Endothelial cell of umbilical vein (primary cell): ENCODE measurements around the gene RETREG2. TPM values are rescaled to one million over a fixed set of nuclear protein-coding genes. Genes with fewer than 3 reads are reported as not detected.

Experiments used
- BruUV-seq: library from RNA; stranded (reverse); fragments of 400-500 nt; replicated peaks from 2 replicates; lab custom pipeline; 2021; lab: Mats Ljungman, UMichigan
- CTCF ChIA-PET: fragments of 300-600, 350-600 bp; sonication (Branson Sonifier 250); formaldehyde crosslinking; loops from one replicate; lab custom pipeline; 2021; ENCODE audit warnings: antibody characterized with exemption, inconsistent platforms; lab: Charles Lee
- POLR2A ChIA-PET: fragments of 300-600, 350-600 bp; sonication (Branson Sonifier 250); formaldehyde crosslinking; loops from one replicate; lab custom pipeline; 2021; ENCODE audit warnings: antibody characterized with exemption, inconsistent platforms; lab: Charles Lee
- DNase-seq: peaks from one replicate; pipeline ENCODE4 v3.0.0-alpha.2; 2011; ENCODE audit warnings: low read depth, low spot score
- FAIRE-seq: peaks from 2 replicates; lab custom pipeline; 2011; peaks lifted over from hg19 to GRCh38; lab: Jason Lieb, UNC
- H2AFZ ChIP-seq: 2 replicates; pipeline ENCODE4 v1.6.0; 2012; ENCODE audit warnings: low read depth, low read length, control low read depth, inconsistent platforms
- H3K27ac ChIP-seq: 2 replicates; pipeline ENCODE4 v1.5.1; 2011; ENCODE audit warnings: low read depth, mild to moderate bottlenecking, control low read depth, low read length, moderate library complexity; ENCODE audit not compliant: insufficient read depth
- H3K27me3 ChIP-seq, 2 experiments: 2 replicates each; pipeline versions ENCODE4 v1.6.0 to v1.6.1; 2011; ENCODE audit warnings: low read length in 2 of 2, mixed read lengths in 1 of 2; ENCODE audit not compliant: control insufficient read depth in 2 of 2, insufficient read depth in 2 of 2
- H3K36me3 ChIP-seq, 2 experiments: 2 replicates in 1 of 2; 3 replicates in 1 of 2; pipeline ENCODE4 v1.5.1; 2011; ENCODE audit warnings: low read length in 2 of 2, mild to moderate bottlenecking in 1 of 2, moderate library complexity in 1 of 2; ENCODE audit not compliant: control insufficient read depth in 2 of 2, insufficient read depth in 2 of 2; ENCODE audit errors: extremely low read depth in 1 of 2
- H3K4me1 ChIP-seq: 3 replicates; pipeline ENCODE4 v1.5.1; 2011; ENCODE audit warnings: mild to moderate bottlenecking, low read length; ENCODE audit not compliant: control insufficient read depth, insufficient read depth; ENCODE audit errors: extremely low read depth
- H3K4me2 ChIP-seq: 2 replicates; pipeline ENCODE4 v1.6.1; 2011; ENCODE audit warnings: low read length, control low read depth, mixed read lengths; ENCODE audit not compliant: insufficient read depth
- H3K4me3 ChIP-seq, 3 experiments: fragments of 200-600 bp in 1 of 3; sonication (generic), shearing (Covaris generic) in 1 of 3; replicated peaks in 1 of 3; 2 replicates each; pipeline ENCODE4 v1.5.1; 2011 to 2016; ENCODE audit warnings: control low read depth in 3 of 3, low read length in 3 of 3, mild to moderate bottlenecking in 2 of 3, inconsistent platforms in 1 of 3, low read depth in 1 of 3, moderate library complexity in 1 of 3; ENCODE audit not compliant: insufficient read depth in 1 of 3
- H3K79me2 ChIP-seq: 2 replicates; pipeline ENCODE4 v1.6.0; 2012; ENCODE audit warnings: low read length, inconsistent platforms; ENCODE audit not compliant: control insufficient read depth, insufficient read depth
- H3K9ac ChIP-seq: replicated peaks from 2 replicates; pipeline ENCODE3; 2011; ENCODE audit warnings: low read length, control low read depth; ENCODE audit not compliant: insufficient read depth; ENCODE audit errors: extremely low read depth
- H3K9me1 ChIP-seq: replicated peaks from 3 replicates; pipeline ENCODE4 v1.6.0; 2011; ENCODE audit warnings: mild to moderate bottlenecking, low read length; ENCODE audit not compliant: control insufficient read depth, insufficient read depth; ENCODE audit errors: extremely low read depth
- H3K9me3 ChIP-seq: replicated peaks from 2 replicates; pipeline ENCODE4 v1.5.1; 2012; ENCODE audit warnings: low read length, inconsistent platforms; ENCODE audit not compliant: control insufficient read depth, insufficient read depth
- H4K20me1 ChIP-seq: replicated peaks from 2 replicates; pipeline ENCODE3; 2011; ENCODE audit warnings: mild to moderate bottlenecking, low read length; ENCODE audit not compliant: control insufficient read depth, insufficient read depth; ENCODE audit errors: extremely low read depth
- EZH2 ChIP-seq: IDR thresholded peaks from 2 replicates; pipeline ENCODE4 v1.6.1; 2012; ENCODE audit warnings: borderline replicate concordance, low read depth, mild to moderate bottlenecking, moderate library complexity, low read length, inconsistent platforms; ENCODE audit not compliant: severe bottlenecking
- FOS ChIP-seq: IDR thresholded peaks from 2 replicates; pipeline ENCODE4 v1.6.1; 2011; ENCODE audit warnings: mild to moderate bottlenecking, low read length, moderate library complexity, borderline replicate concordance; ENCODE audit not compliant: insufficient read depth
- GATA2 ChIP-seq: IDR thresholded peaks from 2 replicates; pipeline ENCODE4 v1.7.0; 2011; ENCODE audit warnings: low read depth, mild to moderate bottlenecking, moderate library complexity, mixed read lengths, low read length; ENCODE audit not compliant: insufficient read length, insufficient read depth
- JUN ChIP-seq: IDR thresholded peaks from 2 replicates; pipeline ENCODE4 v1.6.1; 2011; ENCODE audit warnings: borderline replicate concordance, low read depth; ENCODE audit not compliant: insufficient read length, insufficient read depth
- MYC ChIP-seq: IDR thresholded peaks from one replicate; pipeline ENCODE4 v1.6.1; 2011; ENCODE audit warnings: mild to moderate bottlenecking, low read depth, low read length
- POLR2A ChIP-seq: IDR thresholded peaks from 2 replicates; pipeline ENCODE4 v1.6.1; 2012; ENCODE audit warnings: low read depth, mild to moderate bottlenecking, control low read depth, low read length
- POLR2AphosphoS5 ChIP-seq: IDR thresholded peaks from 2 replicates; pipeline ENCODE4 v1.6.1; 2012; ENCODE audit warnings: low read depth, mild to moderate bottlenecking, control low read depth, low read length, moderate library complexity; ENCODE audit not compliant: insufficient read depth
- dilution Hi-C: fragments of 300-500 bp; cut with MboI; formaldehyde crosslinking; loops from one replicate; pipeline ENCODE4 v1.15.0; 2019; ENCODE audit warnings: low sequenced_read_pairs; ENCODE audit not compliant: extremely low pct_ligation_motif_present
- intact Hi-C: fragments of 100-400 bp; cut with micrococcal nuclease; formaldehyde crosslinking; loops from one replicate; pipeline ENCODE4 v1.10.0; 2022
- polyA plus RNA-seq, 4 experiments: library from polyadenylated mRNA; depleted of rRNA in 3 of 4; stranded (reverse) in 3 of 4; unstranded in 1 of 4; fragments of >200 nt; gene quantifications; 2 replicates each; pipeline versions ENCODE4 v1.2.1 to v1.2.3, GENCODE V29; 2011 to 2012; ENCODE audit warnings: missing spikeins in 1 of 4
- total RNA-seq: library from RNA; stranded (reverse); gene quantifications from 2 replicates; pipeline ENCODE4 v1.2.3, GENCODE V29; 2021
- TF ChIP-seq, protein P1 (sequence below): IDR thresholded peaks from 2 replicates; pipeline ENCODE4 v1.6.1; 2011; ENCODE audit not compliant: insufficient read depth, insufficient read length
- TF ChIP-seq, protein P2 (sequence below), 2 donors: IDR thresholded peaks; 1 replicate in 1 of 2; 2 replicates in 1 of 2; pipeline ENCODE4 v1.5.1; 2011; ENCODE audit warnings: low read length in 2 of 2, mild to moderate bottlenecking in 2 of 2, moderate library complexity in 2 of 2, control low read depth in 1 of 2, inconsistent platforms in 1 of 2, low read depth in 1 of 2; ENCODE audit not compliant: insufficient read depth in 1 of 2; ENCODE audit errors: extremely low read depth in 1 of 2

RETREG2 gene
- total and polyA plus RNA-seq, 2 donors (not counting 3 experiments of a cell fraction or from before 2014, with no cell fraction given): 59.5 to 76.1 TPM

DNA sequence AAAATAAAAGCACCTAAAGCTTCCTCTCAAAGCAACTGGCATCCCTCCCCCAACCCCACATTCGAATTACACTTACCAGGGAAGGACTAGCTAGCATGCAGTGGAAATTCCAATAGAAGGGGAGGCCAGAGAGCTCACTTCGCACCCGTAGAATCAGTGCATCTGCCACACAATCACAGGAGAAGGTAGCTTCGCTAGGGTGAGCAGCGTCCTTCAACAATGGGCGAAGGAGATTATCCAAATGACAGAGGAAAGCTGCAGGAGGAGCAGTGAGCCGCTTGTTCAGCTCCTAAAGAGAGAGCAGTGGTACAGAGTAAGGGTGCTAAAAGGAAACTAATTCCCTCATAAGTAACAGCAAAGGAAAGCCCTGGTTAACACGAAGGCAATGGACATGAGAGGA is 20.7 kb upstream of the RETREG2 start:
- no peaks in the 10 kb centered on the region for H3K9me3 ChIP-seq
- FAIRE-seq (no peak), DNase-seq (no peak)
- H3K27ac ChIP-seq: no peak overlapping the region
- no TSS peak for BruUV-seq
- TF ChIP-seq, protein P1, sequence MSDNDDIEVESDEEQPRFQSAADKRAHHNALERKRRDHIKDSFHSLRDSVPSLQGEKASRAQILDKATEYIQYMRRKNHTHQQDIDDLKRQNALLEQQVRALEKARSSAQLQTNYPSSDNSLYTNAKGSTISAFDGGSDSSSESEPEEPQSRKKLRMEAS: no peak
- TF ChIP-seq, protein P2, sequence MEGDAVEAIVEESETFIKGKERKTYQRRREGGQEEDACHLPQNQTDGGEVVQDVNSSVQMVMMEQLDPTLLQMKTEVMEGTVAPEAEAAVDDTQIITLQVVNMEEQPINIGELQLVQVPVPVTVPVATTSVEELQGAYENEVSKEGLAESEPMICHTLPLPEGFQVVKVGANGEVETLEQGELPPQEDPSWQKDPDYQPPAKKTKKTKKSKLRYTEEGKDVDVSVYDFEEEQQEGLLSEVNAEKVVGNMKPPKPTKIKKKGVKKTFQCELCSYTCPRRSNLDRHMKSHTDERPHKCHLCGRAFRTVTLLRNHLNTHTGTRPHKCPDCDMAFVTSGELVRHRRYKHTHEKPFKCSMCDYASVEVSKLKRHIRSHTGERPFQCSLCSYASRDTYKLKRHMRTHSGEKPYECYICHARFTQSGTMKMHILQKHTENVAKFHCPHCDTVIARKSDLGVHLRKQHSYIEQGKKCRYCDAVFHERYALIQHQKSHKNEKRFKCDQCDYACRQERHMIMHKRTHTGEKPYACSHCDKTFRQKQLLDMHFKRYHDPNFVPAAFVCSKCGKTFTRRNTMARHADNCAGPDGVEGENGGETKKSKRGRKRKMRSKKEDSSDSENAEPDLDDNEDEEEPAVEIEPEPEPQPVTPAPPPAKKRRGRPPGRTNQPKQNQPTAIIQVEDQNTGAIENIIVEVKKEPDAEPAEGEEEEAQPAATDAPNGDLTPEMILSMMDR (IDR thresholded peaks at IDR 0.05; ENCODE audit: extremely low read depth in 1 of 2, insufficient read depth in 1 of 2, low read depth in 1 of 2, low read length in 2 of 2): no peak
- TF ChIP-seq FOS: no peak
- no peak for TF ChIP-seq JUN
- no peak for TF ChIP-seq EZH2
- TF ChIP-seq POLR2AphosphoS5: no peak
- no peak for TF ChIP-seq GATA2
- TF ChIP-seq POLR2A: no peak
- TF ChIP-seq MYC: no peak
- CTCF ChIA-PET: interaction anchor here (1.1 to 12.9 kb wide), 9 partner anchors 38 to 281 kb away, joined by 6 to 418 read pairs (median 26); partner anchors contain the start of genes CFAP65 and IHH
- H3K4me1 ChIP-seq: peaks cover 10% of the 10 kb centered on the region
- H3K79me2 ChIP-seq: no peaks in the 10 kb centered on the region
- H3K9ac ChIP-seq: no peak overlapping the region
- no peaks in the 10 kb centered on the region for H3K9me1 ChIP-seq
- no peaks in the 10 kb centered on the region for H3K27me3 ChIP-seq
- dilution Hi-C loops: no loop called here
- H2AFZ ChIP-seq: no peak overlapping the region
- no peak overlapping the region for H3K4me3 ChIP-seq
- intact Hi-C loops: loop anchor here (5.0 to 10.0 kb wide), 2 partner anchors 283 to 305 kb away; no protein-coding TSS in a partner anchor
- H4K20me1 ChIP-seq: no peaks in the 10 kb centered on the region
- peaks cover 2 to 3% of the 10 kb centered on the region in 2 experiments for H3K36me3 ChIP-seq
- POLR2A ChIA-PET: interaction anchor here (0.6 kb wide), 1 partner anchor 54 kb away, joined by 3 read pairs; no protein-coding TSS in a partner anchor
- no peak overlapping the region for H3K4me2 ChIP-seq
